Measurements from ENCODE around the gene LMBRD1. TPM values are rescaled to one million over a fixed set of nuclear protein-coding genes. Genes with fewer than 3 reads are reported as not detected.
"Not testable (repeated sequence)": the region's sequence is repeated elsewhere in the genome, so short reads cannot be mapped to it uniquely, and the experiment has no call there.

The LMBRD1 gene
- total RNA-seq, 1 donor from 2014 or later, result 44.4 TPM

GRCh38 chr6:69706724-69707123 is 90.1 kb downstream of the LMBRD1 start:
- Histone ChIP-seq H3K27ac (ENCODE audit: low read depth, low read length) (no peak overlapping the region), H3K36me3 (ENCODE audit: control insufficient read depth in 3 of 3, insufficient read depth in 3 of 3, low read length in 3 of 3) (peaks cover 0 to 5% (median 3%) of the 10 kb centered on the region in 3 donors), H3K4me3 (ENCODE audit: low read length in 3 of 3) (no peak overlapping the region), H3K9me3 (ENCODE audit: control insufficient read depth in 3 of 3, low read length in 3 of 3) (no peaks in the 10 kb centered on the region), H3K27me3 (ENCODE audit: control insufficient read depth in 3 of 3, insufficient read depth in 3 of 3, low read length in 3 of 3) (no peaks in the 10 kb centered on the region), H3K4me1 (ENCODE audit: control insufficient read depth in 3 of 3, insufficient read depth in 3 of 3, low read length in 3 of 3) (no peaks in the 10 kb centered on the region), H3K9ac (ENCODE audit: low read depth in 1 of 3, low read length in 3 of 3) (no peak overlapping the region)

- Histone ChIP-seq H3K9ac (ENCODE audit: low read depth in 1 of 3, low read length in 3 of 3) (no peak overlapping the region), H3K27me3 (ENCODE audit: control insufficient read depth in 3 of 3, insufficient read depth in 3 of 3, low read length in 3 of 3) (no peaks in the 10 kb centered on the region), H3K4me3 (ENCODE audit: low read length in 3 of 3) (no peak overlapping the region), H3K27ac (ENCODE audit: low read depth, low read length) (no peak overlapping the region), H3K4me1 (ENCODE audit: control insufficient read depth in 3 of 3, insufficient read depth in 3 of 3, low read length in 3 of 3) (no peaks in the 10 kb centered on the region), H3K9me3 (ENCODE audit: control insufficient read depth in 3 of 3, low read length in 3 of 3) (no peaks in the 10 kb centered on the region), H3K36me3 (ENCODE audit: control insufficient read depth in 3 of 3, insufficient read depth in 3 of 3, low read length in 3 of 3) (peaks cover 0 to 5% (median 3%) of the 10 kb centered on the region in 3 donors)
Observed at GRCh38 chr6:69705954-69706353, 90.9 kb downstream of the LMBRD1 start.

GRCh38 chr6:69704916-69705315 is 91.9 kb downstream of the LMBRD1 start:
- no peak overlapping the region for H3K27ac ChIP-seq (ENCODE audit: low read depth, low read length)
- H3K36me3 ChIP-seq (ENCODE audit: control insufficient read depth in 3 of 3, insufficient read depth in 3 of 3, low read length in 3 of 3), result peaks cover 0 to 5% (median 3%) of the 10 kb centered on the region in 3 donors
- no peaks in the 10 kb centered on the region for H3K4me1 ChIP-seq (ENCODE audit: control insufficient read depth in 3 of 3, insufficient read depth in 3 of 3, low read length in 3 of 3)
- no peak overlapping the region for H3K4me3 ChIP-seq (ENCODE audit: low read length in 3 of 3)
- no peaks in the 10 kb centered on the region for H3K9me3 ChIP-seq (ENCODE audit: control insufficient read depth in 3 of 3, low read length in 3 of 3)
- H3K27me3 ChIP-seq (ENCODE audit: control insufficient read depth in 3 of 3, insufficient read depth in 3 of 3, low read length in 3 of 3), result no peaks in the 10 kb centered on the region
- no peak overlapping the region for H3K9ac ChIP-seq (ENCODE audit: low read depth in 1 of 3, low read length in 3 of 3)

- H3K36me3 ChIP-seq (ENCODE audit: control insufficient read depth in 3 of 3, insufficient read depth in 3 of 3, low read length in 3 of 3), result peaks cover 3 to 12% (median 10%) of the 10 kb centered on the region in 3 donors
- H3K9me3 ChIP-seq (ENCODE audit: control insufficient read depth in 3 of 3, low read length in 3 of 3), result no peaks in the 10 kb centered on the region
- no peaks in the 10 kb centered on the region for H3K4me1 ChIP-seq (ENCODE audit: control insufficient read depth in 3 of 3, insufficient read depth in 3 of 3, low read length in 3 of 3)
- H3K27ac ChIP-seq (ENCODE audit: low read depth, low read length), result no peak overlapping the region
- H3K4me3 ChIP-seq (ENCODE audit: low read length in 3 of 3), result no peak overlapping the region
- no peak overlapping the region for H3K9ac ChIP-seq (ENCODE audit: low read depth in 1 of 3, low read length in 3 of 3)
- H3K27me3 ChIP-seq (ENCODE audit: control insufficient read depth in 3 of 3, insufficient read depth in 3 of 3, low read length in 3 of 3), result no peaks in the 10 kb centered on the region
Observed at GRCh38 chr6:69699655-69700054, 97.2 kb downstream of the LMBRD1 start.

- no peak overlapping the region for H3K4me3 ChIP-seq (ENCODE audit: low read length in 3 of 3)
- H3K27ac ChIP-seq (ENCODE audit: low read depth, low read length), result no peak overlapping the region
- H3K27me3 ChIP-seq (ENCODE audit: control insufficient read depth in 3 of 3, insufficient read depth in 3 of 3, low read length in 3 of 3), result no peaks in the 10 kb centered on the region
- peaks cover 3 to 12% (median 10%) of the 10 kb centered on the region in 3 donors for H3K36me3 ChIP-seq (ENCODE audit: control insufficient read depth in 3 of 3, insufficient read depth in 3 of 3, low read length in 3 of 3)
- no peak overlapping the region for H3K9ac ChIP-seq (ENCODE audit: low read depth in 1 of 3, low read length in 3 of 3)
- H3K4me1 ChIP-seq (ENCODE audit: control insufficient read depth in 3 of 3, insufficient read depth in 3 of 3, low read length in 3 of 3), result no peaks in the 10 kb centered on the region
- H3K9me3 ChIP-seq (ENCODE audit: control insufficient read depth in 3 of 3, low read length in 3 of 3), result no peaks in the 10 kb centered on the region
Observed at GRCh38 chr6:69696273-69696672, 100.5 kb downstream of the LMBRD1 start.

GRCh38 chr6:69693762-69694161 is 103.0 kb downstream of the LMBRD1 start:
- H3K27ac ChIP-seq (ENCODE audit: low read depth, low read length), result no peak overlapping the region
- H3K9me3 ChIP-seq (ENCODE audit: control insufficient read depth in 3 of 3, low read length in 3 of 3), result no peaks in the 10 kb centered on the region
- no peak overlapping the region for H3K4me3 ChIP-seq (ENCODE audit: low read length in 3 of 3)
- no peak overlapping the region for H3K9ac ChIP-seq (ENCODE audit: low read depth in 1 of 3, low read length in 3 of 3)
- H3K27me3 ChIP-seq (ENCODE audit: control insufficient read depth in 3 of 3, insufficient read depth in 3 of 3, low read length in 3 of 3), result no peaks in the 10 kb centered on the region
- peaks cover 3 to 10% (median 9%) of the 10 kb centered on the region in 3 donors for H3K36me3 ChIP-seq (ENCODE audit: control insufficient read depth in 3 of 3, insufficient read depth in 3 of 3, low read length in 3 of 3)
- no peaks in the 10 kb centered on the region for H3K4me1 ChIP-seq (ENCODE audit: control insufficient read depth in 3 of 3, insufficient read depth in 3 of 3, low read length in 3 of 3)

GRCh38 chr6:69690986-69691385 is 105.8 kb downstream of the LMBRD1 start:
- H3K36me3 ChIP-seq (ENCODE audit: control insufficient read depth in 3 of 3, insufficient read depth in 3 of 3, low read length in 3 of 3), result no peaks in the 10 kb centered on the region
- no peaks in the 10 kb centered on the region for H3K27me3 ChIP-seq (ENCODE audit: control insufficient read depth in 3 of 3, insufficient read depth in 3 of 3, low read length in 3 of 3)
- H3K27ac ChIP-seq (ENCODE audit: low read depth, low read length), result no peak overlapping the region
- H3K9ac ChIP-seq (ENCODE audit: low read depth in 1 of 3, low read length in 3 of 3), result no peak overlapping the region
- no peaks in the 10 kb centered on the region for H3K9me3 ChIP-seq (ENCODE audit: control insufficient read depth in 3 of 3, low read length in 3 of 3)
- H3K4me1 ChIP-seq (ENCODE audit: control insufficient read depth in 3 of 3, insufficient read depth in 3 of 3, low read length in 3 of 3), result no peaks in the 10 kb centered on the region
- H3K4me3 ChIP-seq (ENCODE audit: low read length in 3 of 3), result no peak overlapping the region

- Histone ChIP-seq H3K4me1 (ENCODE audit: control insufficient read depth in 3 of 3, insufficient read depth in 3 of 3, low read length in 3 of 3) (no peaks in the 10 kb centered on the region), H3K27me3 (ENCODE audit: control insufficient read depth in 3 of 3, insufficient read depth in 3 of 3, low read length in 3 of 3) (no peaks in the 10 kb centered on the region), H3K9me3 (ENCODE audit: control insufficient read depth in 3 of 3, low read length in 3 of 3) (no peaks in the 10 kb centered on the region), H3K36me3 (ENCODE audit: control insufficient read depth in 3 of 3, insufficient read depth in 3 of 3, low read length in 3 of 3) (peaks cover 0 to 2% (median 0%) of the 10 kb centered on the region in 3 donors), H3K4me3 (ENCODE audit: low read length in 3 of 3) (no peak overlapping the region), H3K27ac (ENCODE audit: low read depth, low read length) (no peak overlapping the region), H3K9ac (ENCODE audit: low read depth in 1 of 3, low read length in 3 of 3) (no peak overlapping the region)
Observed at GRCh38 chr6:69680302-69680701, 116.5 kb downstream of the LMBRD1 start.

GRCh38 chr6:69673298-69673697 is 123.5 kb downstream of the LMBRD1 start:
- no peaks in the 10 kb centered on the region for H3K4me1 ChIP-seq (ENCODE audit: control insufficient read depth in 3 of 3, insufficient read depth in 3 of 3, low read length in 3 of 3)
- H3K9me3 ChIP-seq (ENCODE audit: control insufficient read depth in 3 of 3, low read length in 3 of 3), result no peaks in the 10 kb centered on the region
- H3K27me3 ChIP-seq (ENCODE audit: control insufficient read depth in 3 of 3, insufficient read depth in 3 of 3, low read length in 3 of 3), result no peaks in the 10 kb centered on the region
- H3K36me3 ChIP-seq (ENCODE audit: control insufficient read depth in 3 of 3, insufficient read depth in 3 of 3, low read length in 3 of 3), result peaks cover 6 to 34% (median 19%) of the 10 kb centered on the region in 3 donors
- no peak overlapping the region for H3K4me3 ChIP-seq (ENCODE audit: low read length in 3 of 3)
- no peak overlapping the region for H3K9ac ChIP-seq (ENCODE audit: low read depth in 1 of 3, low read length in 3 of 3)
- no peak overlapping the region for H3K27ac ChIP-seq (ENCODE audit: low read depth, low read length)

GRCh38 chr6:69668916-69669315 is 127.9 kb downstream of the LMBRD1 start:
- Histone ChIP-seq H3K9ac (ENCODE audit: low read depth in 1 of 3, low read length in 3 of 3) (no peak overlapping the region), H3K4me3 (ENCODE audit: low read length in 3 of 3) (no peak overlapping the region), H3K27me3 (ENCODE audit: control insufficient read depth in 3 of 3, insufficient read depth in 3 of 3, low read length in 3 of 3) (no peaks in the 10 kb centered on the region), H3K9me3 (ENCODE audit: control insufficient read depth in 3 of 3, low read length in 3 of 3) (no peaks in the 10 kb centered on the region), H3K4me1 (ENCODE audit: control insufficient read depth in 3 of 3, insufficient read depth in 3 of 3, low read length in 3 of 3) (no peaks in the 10 kb centered on the region), H3K27ac (ENCODE audit: low read depth, low read length) (no peak overlapping the region), H3K36me3 (ENCODE audit: control insufficient read depth in 3 of 3, insufficient read depth in 3 of 3, low read length in 3 of 3) (peaks cover 4 to 26% (median 12%) of the 10 kb centered on the region in 3 donors)

- H3K4me3 ChIP-seq (ENCODE audit: low read length in 3 of 3); H3K9me3 ChIP-seq (ENCODE audit: control insufficient read depth in 3 of 3, low read length in 3 of 3); H3K9ac ChIP-seq (ENCODE audit: low read depth in 1 of 3, low read length in 3 of 3): not testable (repeated sequence)
Observed at GRCh38 chr6:69666779-69667178, 130.0 kb downstream of the LMBRD1 start.

More at GRCh38 chr6:69666779-69667178, 130.0 kb downstream of the LMBRD1 start:
- H3K4me1 ChIP-seq (ENCODE audit: control insufficient read depth in 3 of 3, insufficient read depth in 3 of 3, low read length in 3 of 3); H3K27me3 ChIP-seq (ENCODE audit: control insufficient read depth in 3 of 3, insufficient read depth in 3 of 3, low read length in 3 of 3); H3K27ac ChIP-seq (ENCODE audit: low read depth, low read length); H3K36me3 ChIP-seq (ENCODE audit: control insufficient read depth in 3 of 3, insufficient read depth in 3 of 3, low read length in 3 of 3): not testable (repeated sequence)
